ENCODE measurements around the gene SOHLH1.

Gene SOHLH1

GRCh38 chr9:135655317-135655716 lies 44.0 kb downstream of the SOHLH1 start:
- no peak for DNase-seq

- DNase-seq: no peak
These were observed 48.9 kb downstream of the SOHLH1 start for GRCh38 chr9:135650408-135650807.

GRCh38 chr9:135649508-135649907 lies 49.8 kb downstream of the SOHLH1 start:
- DNase-seq: no peak

GRCh38 chr9:135648494-135649410 lies 50.5 kb downstream of the SOHLH1 start:
- DNase-seq: no peak

GRCh38 chr9:135647884-135648283 lies 51.4 kb downstream of the SOHLH1 start:
- no peak for DNase-seq

GRCh38 chr9:135644631-135645218 lies 54.6 kb downstream of the SOHLH1 start:
- no peak for DNase-seq

All from AML-193 (cell line).